Right lobe of liver (tissue), 4 donors: ENCODE data around the gene MAP3K4.

Experiments
- CTCF ChIP-seq, 4 donors: fragments of 200-600 bp in 3 of 4; fragments of 450-650 bp in 1 of 4; IDR thresholded peaks; one replicate each; pipeline versions ENCODE4 v1.5.1 to v1.8.0; 2016 to 2022; ENCODE audit warnings: antibody characterized with exemption in 4 of 4, mild to moderate bottlenecking in 2 of 4
- POLR2A ChIP-seq: fragments of 450-650 bp; IDR thresholded peaks from one replicate; pipeline ENCODE4 v1.6.1; 2017; ENCODE audit warnings: antibody characterized with exemption, mild to moderate bottlenecking
- donor health status: DM: no; HTN: no; CAD: no.
- donor health status: DM: no; HTN: no; CAD: no.
- donor health status: DM: no; HTN: yes; CAD: no.

DNA sequence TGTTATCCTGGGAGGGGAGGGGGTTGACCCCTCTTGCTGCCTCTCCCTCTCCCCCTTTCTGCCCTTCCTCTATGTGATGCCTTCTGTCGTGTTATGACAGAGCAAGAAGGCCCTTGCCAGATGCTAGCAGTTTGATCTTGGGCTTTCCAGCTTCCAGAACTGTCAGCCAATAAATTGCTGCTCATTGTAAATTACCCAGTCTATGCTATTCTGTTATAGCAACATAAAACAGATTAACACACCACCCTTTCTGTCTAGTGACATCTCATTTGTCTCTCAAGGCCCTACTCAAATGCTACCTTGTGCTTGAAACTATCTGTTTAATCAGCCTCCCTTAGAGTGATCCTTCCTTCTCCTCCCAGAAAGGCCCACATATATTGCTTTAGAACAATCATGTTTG lies 16.4 kb upstream of the MAP3K4 start:
- no peak for TF ChIP-seq POLR2A
- TF ChIP-seq CTCF (IDR thresholded peaks at IDR 0.05): no peak
